HG03103 (cell line): Measurements from ENCODE around the gene DLEC1.
A peak's percentile ranks its signal among the peaks of the same experiment; 100 is the strongest.

ENCODE experiments used
- ATAC-seq: cut with Tn5 transposase; IDR thresholded peaks from one replicate; pipeline ENCODE4 v1.9.1; 2021; ENCODE audit warnings: low read depth; ENCODE audit not compliant: unreplicated experiment

DLEC1 gene, protein sequence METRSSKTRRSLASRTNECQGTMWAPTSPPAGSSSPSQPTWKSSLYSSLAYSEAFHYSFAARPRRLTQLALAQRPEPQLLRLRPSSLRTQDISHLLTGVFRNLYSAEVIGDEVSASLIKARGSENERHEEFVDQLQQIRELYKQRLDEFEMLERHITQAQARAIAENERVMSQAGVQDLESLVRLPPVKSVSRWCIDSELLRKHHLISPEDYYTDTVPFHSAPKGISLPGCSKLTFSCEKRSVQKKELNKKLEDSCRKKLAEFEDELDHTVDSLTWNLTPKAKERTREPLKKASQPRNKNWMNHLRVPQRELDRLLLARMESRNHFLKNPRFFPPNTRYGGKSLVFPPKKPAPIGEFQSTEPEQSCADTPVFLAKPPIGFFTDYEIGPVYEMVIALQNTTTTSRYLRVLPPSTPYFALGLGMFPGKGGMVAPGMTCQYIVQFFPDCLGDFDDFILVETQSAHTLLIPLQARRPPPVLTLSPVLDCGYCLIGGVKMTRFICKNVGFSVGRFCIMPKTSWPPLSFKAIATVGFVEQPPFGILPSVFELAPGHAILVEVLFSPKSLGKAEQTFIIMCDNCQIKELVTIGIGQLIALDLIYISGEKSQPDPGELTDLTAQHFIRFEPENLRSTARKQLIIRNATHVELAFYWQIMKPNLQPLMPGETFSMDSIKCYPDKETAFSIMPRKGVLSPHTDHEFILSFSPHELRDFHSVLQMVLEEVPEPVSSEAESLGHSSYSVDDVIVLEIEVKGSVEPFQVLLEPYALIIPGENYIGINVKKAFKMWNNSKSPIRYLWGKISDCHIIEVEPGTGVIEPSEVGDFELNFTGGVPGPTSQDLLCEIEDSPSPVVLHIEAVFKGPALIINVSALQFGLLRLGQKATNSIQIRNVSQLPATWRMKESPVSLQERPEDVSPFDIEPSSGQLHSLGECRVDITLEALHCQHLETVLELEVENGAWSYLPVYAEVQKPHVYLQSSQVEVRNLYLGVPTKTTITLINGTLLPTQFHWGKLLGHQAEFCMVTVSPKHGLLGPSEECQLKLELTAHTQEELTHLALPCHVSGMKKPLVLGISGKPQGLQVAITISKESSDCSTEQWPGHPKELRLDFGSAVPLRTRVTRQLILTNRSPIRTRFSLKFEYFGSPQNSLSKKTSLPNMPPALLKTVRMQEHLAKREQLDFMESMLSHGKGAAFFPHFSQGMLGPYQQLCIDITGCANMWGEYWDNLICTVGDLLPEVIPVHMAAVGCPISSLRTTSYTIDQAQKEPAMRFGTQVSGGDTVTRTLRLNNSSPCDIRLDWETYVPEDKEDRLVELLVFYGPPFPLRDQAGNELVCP (N-terminal part only)

DNA sequence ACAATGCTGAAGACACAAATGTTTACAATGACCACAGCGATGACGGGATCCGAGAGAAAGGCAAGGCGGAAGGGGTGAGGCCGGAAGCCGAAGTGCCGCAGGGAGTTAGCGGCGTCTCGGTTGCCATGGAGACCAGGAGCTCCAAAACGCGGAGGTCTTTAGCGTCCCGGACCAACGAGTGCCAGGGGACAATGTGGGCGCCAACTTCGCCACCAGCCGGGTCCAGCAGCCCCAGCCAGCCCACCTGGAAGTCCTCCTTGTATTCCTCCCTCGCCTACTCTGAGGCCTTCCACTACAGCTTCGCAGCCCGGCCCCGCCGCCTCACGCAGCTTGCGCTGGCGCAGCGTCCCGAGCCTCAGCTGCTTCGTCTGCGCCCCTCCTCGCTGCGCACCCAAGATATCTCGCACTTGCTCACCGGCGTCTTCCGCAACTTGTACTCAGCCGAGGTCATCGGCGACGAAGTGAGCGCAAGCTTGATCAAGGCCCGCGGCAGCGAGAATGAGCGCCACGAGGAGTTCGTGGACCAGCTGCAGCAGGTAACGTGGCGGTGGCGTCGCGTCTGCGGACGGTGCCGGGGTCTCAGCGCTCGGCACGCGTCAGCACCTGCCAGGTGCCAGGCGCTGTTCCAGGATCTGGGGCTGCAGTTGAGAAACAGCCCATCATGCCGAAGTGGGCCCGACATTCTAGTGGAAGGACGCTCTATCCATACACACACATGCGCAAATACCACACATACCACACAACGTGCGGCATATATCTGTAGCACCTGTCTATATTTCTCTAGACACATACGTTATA lies at the start of gene DLEC1:
Gene DLEC1, plus strand, starts transcription at position 108 of the 798 bp plus-strand sequence. Its CDS starts 18 bp downstream, at position 126.
- peak; percentile 82 for ATAC-seq

DNA sequence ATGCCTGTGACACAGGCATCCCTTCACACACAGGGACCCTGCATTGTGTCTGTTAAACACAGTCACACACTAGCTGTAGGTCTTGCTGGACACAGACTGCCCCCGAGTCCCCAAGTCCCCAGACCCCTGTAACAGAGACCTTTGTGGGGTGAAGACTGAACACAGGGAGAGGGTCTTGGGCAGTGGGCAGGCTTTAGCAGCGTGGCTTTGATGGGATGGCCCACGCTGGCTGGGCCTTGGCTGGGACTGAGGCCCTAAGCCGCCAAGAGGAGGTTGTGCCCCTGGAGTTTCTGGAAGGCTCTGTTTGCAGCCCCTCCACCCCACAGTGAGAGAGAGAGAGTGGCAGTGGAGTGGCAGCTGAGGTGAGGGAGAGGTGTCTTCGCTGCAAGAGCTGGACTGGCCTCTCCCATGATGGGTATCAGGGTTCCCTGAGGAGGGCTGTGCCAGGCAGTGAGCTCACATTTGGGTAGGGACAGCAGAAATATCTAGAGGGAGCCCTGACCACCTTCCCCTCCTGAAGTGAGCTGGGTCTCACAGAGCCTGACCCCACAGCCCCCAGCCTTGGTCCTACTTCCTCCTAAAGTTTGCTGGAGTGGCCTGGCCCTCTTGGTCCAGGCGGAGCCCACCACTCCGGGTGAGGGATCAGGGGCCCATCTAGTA lies 49.1 kb upstream of the DLEC1 start:
- ATAC-seq, result no peak

DNA sequence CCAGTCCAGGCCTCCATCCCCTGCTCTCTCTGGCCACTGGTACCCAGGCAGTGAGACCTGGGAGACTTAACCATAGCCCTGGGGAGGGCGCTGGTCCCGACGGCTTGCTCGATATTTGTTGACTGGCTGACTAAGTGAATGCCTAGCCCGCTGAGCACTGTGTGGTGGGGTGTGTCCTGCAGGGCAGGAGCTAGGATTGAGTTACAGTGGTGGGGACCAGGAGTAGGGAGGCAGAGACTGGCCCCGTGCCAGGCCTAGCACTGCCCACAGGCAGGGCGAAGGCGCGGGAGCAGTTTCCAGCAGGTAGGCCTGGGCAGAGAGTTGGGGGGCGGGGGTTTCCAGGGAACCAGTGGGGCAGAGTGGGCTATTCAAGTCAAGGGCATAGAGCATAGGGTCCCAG lies 48.5 kb upstream of the DLEC1 start, which contains the start of gene VILL:
Gene VILL, plus strand, starts transcription at position 260 of the 400 bp plus-strand sequence. CDS start 2,887 bp downstream, outside the sequence.
- ATAC-seq, result no peak

DNA sequence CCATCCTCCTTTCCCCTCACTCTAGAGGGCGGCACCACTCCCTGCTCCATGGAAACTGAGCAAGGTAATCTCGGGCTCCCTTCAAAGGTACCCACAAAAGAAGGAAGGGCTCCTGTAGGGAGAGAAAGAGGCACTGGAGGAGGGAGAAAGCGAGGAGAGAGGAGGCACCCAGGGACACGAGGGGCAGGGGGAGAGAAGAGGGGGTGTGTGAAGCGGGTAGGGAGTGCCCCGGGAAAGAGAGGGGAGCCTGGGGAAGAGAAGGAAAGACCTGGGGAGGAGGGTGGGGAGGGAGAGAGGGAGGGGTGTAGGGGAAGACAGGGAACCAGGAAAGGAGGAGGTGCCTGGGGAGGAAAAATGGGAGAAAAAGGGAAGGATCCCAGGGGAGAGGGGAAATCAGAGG lies 47.9 kb upstream of the DLEC1 start:
- no peak for ATAC-seq

DNA sequence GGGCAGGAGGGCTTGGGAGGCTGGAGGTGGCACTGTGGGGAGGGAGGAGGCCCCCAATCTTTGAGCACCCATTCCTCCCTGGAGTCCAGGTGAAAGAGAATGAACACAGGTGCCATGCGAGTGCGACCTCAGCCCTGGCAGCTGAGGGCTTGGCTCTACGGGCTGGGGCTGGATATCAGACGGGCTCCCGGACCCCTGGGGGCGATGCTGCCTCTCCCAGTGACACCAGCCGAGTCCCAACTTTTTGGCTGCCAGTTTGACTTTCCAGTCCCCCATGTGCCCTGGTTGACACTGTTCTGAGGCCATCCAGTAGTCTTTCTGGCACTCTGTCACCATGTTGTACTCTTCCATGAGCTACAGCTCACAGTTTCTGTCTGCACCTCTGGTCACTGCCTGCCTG lies 47.2 kb upstream of the DLEC1 start:
- ATAC-seq, result no peak

DNA sequence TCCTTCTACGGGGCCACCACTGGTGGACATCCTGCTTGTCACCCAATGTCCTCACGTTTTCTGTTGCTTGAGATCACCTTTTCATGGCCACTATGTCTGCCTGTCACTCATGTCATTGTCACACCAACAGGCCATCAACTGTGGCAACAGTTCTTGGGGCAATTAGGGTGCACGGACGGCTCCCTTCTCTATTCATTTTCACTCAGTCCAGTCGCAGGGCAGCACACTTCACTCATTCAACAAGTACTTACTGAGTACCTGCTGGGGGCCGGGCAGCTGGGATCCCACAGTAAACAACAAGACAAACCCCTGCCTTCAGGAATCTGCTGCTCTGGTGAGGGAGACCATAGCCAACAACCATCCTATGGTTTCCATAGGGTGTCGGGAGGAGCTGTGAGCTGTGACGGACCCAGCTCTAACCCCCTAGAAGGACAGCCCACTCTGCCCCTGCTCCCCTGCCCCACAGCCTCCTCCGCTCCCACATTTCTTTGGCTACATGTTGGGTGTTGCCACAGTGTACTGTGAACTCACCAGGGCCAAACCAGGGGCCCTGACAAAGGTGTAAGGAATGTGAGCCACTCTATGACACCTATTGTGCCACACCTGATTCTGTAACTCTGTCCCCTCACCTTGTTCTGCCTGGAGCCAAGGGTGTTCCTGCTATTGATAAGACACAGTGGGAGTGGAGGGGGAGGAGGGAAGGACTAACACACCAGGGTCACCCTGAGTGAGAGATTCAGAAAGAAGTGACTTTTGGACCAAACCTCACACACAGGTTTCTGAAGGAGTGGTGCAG lies 46.5 kb upstream of the DLEC1 start:
- ATAC-seq, result no peak

DNA sequence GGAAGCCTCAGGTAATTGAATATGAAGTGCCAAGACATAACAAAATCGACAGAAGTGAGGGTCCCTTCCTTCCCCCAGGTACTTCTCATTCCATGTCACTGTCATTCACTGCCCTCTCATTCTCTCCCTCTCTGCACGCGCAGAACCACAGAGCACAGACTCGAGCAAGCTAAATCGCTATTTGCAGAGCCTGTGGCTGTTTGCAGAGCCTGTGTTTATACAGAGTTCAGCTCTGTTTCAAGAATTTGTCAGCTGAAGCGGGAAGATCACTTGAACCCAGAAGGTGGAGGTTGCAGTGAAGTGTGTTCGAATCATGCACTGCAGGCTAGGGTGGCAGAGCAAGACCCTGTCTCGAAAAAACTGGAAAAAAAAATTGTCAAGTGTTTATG lies 45.9 kb upstream of the DLEC1 start:
- ATAC-seq, result no peak

DNA sequence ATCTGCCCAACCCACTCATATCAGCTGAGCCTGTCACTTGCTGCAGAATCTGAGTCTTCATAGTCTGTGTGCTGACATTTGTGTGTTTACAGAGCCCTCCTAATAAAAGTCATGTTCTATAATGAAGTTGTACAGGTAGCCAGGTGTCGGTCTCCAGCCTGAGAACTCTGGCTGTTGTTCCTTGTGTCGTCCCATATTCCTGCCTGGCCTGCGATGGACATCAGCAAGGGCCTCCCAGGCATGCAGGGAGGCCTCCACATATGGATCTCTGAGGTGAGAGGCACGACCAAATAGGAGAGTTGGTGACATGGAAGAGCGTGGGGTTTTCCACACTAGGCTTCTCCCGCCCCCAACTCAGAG lies 45.6 kb upstream of the DLEC1 start:
- ATAC-seq, result no peak

DNA sequence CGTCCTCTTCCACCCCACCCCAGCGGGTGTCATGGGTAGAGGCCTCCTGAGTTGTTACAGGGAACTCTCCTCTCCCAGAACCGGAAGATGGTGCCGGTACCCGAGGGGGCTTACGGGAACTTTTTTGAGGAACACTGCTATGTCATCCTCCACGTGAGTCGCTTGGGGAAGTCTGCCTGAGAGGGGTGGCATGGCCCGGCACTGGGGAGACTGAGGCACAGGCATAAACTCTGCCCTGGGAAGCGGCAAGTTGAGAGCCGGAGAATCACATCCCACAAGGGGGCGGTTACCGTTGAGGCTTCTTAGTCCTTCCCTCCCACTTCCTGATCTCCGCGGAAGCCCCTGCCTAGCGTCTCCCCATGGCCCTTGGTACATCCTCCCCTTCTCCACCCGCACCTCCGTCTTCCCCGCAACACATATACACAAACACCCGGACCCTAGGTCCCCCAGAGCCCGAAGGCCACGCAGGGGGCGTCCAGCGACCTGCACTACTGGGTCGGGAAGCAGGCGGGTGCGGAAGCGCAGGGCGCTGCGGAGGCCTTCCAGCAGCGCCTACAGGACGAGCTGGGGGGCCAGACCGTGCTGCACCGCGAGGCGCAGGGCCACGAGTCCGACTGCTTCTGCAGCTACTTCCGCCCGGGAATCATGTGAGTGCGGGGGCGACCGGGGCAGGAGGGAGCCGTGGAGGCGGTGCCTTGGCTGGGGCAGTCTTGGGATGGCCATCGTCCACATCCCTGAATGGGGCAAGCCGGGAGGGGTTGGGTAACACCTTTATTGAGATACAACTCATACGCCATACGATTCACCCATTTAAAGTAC lies 45.0 kb upstream of the DLEC1 start:
- peak; percentile 47 for ATAC-seq

DNA sequence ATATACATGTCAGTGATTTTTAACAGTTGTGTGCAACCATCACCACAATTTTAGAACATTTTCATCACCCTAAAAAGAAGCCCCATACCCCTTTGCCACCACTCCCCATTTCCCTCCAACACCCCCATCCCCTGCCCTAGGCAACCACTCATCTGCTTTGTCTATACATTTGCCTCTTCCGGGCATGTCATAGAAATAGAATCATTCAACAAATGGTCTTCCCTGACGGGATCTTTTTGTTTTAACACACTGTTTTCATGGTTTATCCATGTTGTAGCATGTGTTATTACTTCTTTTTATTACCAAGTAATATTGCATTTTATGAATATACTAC lies 44.4 kb upstream of the DLEC1 start:
- ATAC-seq, result no peak

DNA sequence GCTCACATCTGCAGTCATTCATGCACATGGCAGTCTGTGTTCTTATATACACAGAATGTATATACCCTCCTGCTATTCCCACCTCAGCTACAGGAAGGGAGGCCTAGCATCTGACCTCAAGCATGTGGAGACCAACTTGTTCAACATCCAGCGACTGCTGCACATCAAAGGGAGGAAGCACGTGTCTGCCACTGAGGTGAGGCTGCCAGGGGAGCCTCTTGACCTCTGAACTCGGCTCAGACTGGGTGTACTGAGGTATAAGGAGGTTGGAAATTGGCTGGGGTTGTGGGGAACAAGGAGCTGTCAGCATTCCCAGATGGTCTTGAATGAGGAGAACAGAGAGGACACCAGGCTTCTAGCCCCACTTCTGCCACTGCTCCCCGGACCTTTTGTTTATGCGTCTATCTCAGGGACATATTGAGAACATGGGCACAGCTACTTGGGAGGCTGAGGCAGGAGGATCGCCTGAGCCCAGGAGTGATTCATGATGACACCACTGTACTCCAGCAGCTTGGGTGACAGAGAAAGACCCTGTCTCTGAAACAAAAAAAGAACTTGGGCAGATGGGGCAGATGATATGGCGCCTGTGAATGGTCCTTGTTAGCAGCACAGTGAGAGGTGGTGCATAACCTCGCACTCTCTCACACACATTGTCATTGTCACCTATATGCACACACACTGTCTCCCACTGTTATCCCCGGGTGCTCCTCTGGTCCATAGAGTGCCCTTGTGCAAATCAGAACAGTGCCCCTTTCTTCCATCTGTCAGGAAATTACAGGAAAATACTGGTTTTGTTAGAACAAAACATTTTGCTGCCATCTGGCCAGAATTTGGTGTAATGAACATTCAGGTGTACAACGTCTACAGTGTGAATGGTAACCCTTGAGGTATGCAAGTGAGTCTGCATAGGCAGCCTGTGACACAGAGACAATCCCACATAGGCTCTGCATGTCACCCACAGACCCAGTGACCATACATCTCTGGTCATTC lies 43.1 kb upstream of the DLEC1 start:
- ATAC-seq, result no peak

DNA sequence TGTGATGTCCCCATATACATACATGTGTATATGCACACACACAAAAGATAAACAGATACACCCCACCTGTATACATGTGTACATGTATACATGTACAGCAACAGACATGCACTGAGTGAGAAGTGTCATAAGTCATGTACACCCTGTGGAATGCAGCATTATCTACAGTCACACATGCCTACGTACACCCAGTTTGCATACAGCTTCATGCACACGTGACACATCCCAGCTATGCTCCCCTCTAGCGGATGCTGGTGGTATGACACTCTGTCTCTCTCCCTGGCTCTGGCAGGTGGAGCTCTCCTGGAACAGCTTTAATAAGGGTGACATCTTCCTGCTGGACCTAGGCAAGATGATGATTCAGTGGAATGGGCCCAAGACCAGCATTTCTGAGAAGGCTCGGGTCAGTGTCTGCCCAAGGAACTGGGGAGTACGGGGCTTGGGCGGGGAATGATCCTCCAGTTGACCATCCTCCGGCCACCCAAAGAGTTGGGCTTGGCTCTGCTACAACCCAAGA lies 42.2 kb upstream of the DLEC1 start:
- ATAC-seq, result peak; percentile 42

DNA sequence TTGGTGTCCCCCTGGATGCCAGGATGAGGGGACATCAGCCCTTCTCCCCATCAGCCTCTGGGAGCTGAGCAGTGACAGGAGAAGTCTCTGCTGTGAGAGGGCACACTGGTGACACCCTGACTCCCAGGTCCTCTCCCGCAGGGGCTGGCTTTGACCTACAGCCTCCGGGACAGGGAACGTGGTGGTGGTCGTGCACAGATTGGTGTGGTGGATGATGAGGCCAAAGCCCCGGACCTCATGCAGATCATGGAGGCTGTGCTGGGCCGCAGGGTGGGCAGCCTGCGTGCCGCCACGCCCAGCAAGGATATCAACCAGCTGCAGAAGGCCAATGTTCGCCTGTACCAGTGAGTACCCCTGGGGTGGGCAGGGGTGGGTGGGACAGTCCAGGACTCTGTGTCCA lies 41.7 kb upstream of the DLEC1 start:
- no peak for ATAC-seq

DNA sequence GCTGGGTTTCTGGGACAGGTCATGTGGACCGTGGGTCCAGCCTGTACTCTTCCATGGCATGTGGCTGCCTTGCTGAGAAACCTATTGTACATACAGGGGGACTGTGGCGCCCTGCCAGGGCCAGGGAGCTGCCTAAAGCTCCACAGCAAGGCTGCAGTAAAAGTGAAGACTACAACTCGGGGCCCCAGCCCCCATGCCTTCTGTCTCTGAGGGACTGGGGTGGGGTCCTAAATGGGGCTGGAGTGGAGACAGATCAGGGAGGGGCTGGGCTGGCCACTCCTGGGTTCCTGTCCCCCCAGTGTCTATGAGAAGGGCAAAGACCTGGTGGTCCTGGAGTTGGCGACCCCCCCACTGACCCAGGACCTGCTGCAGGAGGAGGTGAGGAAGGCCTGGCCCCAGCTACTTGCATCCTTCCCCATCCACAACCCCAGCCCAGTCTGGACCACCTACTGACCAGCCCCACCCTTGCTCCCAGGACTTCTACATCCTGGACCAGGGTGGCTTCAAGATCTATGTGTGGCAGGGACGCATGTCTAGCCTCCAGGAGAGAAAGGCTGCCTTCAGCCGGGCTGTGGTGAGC lies 41.1 kb upstream of the DLEC1 start:
- ATAC-seq, result no peak

DNA sequence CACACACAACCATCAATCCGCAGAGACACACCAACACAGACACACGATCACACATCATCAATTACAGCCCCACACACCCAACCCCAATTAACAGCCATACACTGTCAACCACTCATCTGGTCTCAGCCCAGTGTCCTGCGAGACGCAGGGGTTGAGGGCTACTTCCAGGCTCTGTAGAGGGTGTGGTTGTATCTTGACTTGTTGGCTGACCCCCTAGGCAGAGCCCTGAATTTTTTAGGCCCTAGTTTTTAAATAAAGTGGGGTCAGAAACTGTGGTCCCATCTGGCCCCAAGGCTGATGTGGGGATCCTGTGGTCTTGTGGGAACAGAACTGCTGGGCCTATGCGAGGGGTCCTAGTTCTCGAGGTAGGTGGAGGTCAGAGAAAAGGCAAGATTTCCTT lies 39.2 kb upstream of the DLEC1 start:
- no peak for ATAC-seq

DNA sequence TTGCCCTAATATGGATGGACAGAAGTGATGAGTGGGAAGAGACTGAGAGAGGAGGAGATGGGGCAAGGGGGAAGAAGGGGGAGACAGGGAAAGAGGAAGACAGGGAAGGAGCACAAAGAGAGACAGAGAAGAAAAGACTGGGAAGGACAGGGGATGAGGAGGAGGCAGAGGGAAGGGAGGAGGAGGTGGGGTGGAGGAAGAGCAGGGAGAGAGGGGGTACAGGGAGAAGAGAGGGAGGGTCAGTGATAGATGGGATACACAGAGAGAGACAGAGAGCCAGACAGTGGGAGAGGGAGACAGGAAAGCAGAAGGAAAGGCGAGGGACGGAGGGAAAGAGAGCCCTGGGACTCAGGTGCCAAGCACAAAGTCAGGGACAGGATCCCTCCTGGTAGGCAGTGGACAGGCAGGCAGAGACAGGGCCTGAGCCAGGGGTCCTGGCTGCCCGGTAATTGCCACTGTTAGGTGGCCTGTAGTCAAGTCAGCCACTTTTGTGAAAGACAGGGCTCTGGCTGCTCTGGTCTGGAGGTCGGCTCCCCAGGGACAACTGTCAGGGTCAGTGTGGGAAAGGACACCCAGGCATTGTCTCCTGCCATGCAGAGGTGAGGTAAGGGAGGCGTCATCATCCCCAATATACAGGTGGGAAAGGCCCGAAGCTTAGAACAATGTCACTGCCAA lies 38.6 kb upstream of the DLEC1 start:
- ATAC-seq, result no peak
